ENCODE results near the gene TNFSF18. TPM values are rescaled to one million over a fixed set of nuclear protein-coding genes. Genes with fewer than 3 reads are reported as not detected.

The TNFSF18 gene
- total and polyA plus RNA-seq, 3 experiments from 2014 or later: not detected

GRCh38 chr1:173024543-173024942 is 26.2 kb downstream of the TNFSF18 start:
- no peaks in the 10 kb centered on the region for H3K36me3 ChIP-seq (ENCODE audit: insufficient read depth, low read length)
- H3K27me3 ChIP-seq (ENCODE audit: insufficient read depth, low read length, poor library complexity, severe bottlenecking): no peaks in the 10 kb centered on the region
- Mint-ChIP-seq H3K36me3 (no peaks in the 10 kb centered on the region), H3K27ac (no peak overlapping the region), H3K4me3 (no peak overlapping the region), H3K4me1 (no peaks in the 10 kb centered on the region), H3K27me3 (peaks cover 0 to 1% of the 10 kb centered on the region in 2 donors), H3K9me3 (no peaks in the 10 kb centered on the region)
- no peak overlapping the region for H3K27ac ChIP-seq (ENCODE audit: low read depth, low read length)
- ChIA-PET CTCF (no interaction called here), POLR2A (no interaction called here)
- H3K4me3 ChIP-seq (ENCODE audit: low read length): no peak overlapping the region
- no peaks in the 10 kb centered on the region for H3K9me3 ChIP-seq (ENCODE audit: low read length)
- no peaks in the 10 kb centered on the region for H3K4me1 ChIP-seq (ENCODE audit: insufficient read depth, low read length)
- no peak for DNase-seq

DNA sequence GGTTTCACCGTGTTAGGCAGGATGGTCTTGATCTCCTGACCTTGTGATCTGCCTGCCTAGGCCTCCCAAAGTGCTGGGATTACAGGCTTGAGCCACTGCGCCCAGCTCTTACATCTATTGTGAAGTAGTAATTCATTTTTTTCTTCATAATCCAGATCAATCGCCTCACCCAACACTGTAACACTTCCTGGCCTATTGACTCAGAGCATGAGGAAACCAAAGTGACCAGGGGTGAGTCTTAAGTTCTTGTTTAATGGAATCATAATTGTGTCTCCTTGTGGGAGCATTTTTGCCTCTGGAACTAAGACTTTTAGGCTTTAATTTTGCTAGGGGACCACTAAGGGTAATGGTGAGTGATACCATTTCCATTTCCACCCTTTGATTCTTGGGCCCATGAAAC is 27.4 kb downstream of the TNFSF18 start:
- H3K4me3 ChIP-seq (ENCODE audit: low read length): no peak overlapping the region
- H3K36me3 ChIP-seq (ENCODE audit: insufficient read depth, low read length): no peaks in the 10 kb centered on the region
- H3K4me1 ChIP-seq (ENCODE audit: insufficient read depth, low read length): no peaks in the 10 kb centered on the region
- Mint-ChIP-seq H3K27ac (no peak overlapping the region), H3K27me3 (peaks cover 0 to 1% of the 10 kb centered on the region in 2 donors), H3K36me3 (no peaks in the 10 kb centered on the region), H3K4me3 (no peak overlapping the region), H3K9me3 (no peaks in the 10 kb centered on the region), H3K4me1 (peaks cover 0 to 2% (median 0%) of the 10 kb centered on the region in 3 donors)
- H3K9me3 ChIP-seq (ENCODE audit: low read length): no peaks in the 10 kb centered on the region
- no peak for DNase-seq
- POLR2A ChIA-PET: no interaction called here
- CTCF ChIA-PET: no interaction called here
- no peak overlapping the region for H3K27ac ChIP-seq (ENCODE audit: low read depth, low read length)
- H3K27me3 ChIP-seq (ENCODE audit: insufficient read depth, low read length, poor library complexity, severe bottlenecking): no peaks in the 10 kb centered on the region

DNA sequence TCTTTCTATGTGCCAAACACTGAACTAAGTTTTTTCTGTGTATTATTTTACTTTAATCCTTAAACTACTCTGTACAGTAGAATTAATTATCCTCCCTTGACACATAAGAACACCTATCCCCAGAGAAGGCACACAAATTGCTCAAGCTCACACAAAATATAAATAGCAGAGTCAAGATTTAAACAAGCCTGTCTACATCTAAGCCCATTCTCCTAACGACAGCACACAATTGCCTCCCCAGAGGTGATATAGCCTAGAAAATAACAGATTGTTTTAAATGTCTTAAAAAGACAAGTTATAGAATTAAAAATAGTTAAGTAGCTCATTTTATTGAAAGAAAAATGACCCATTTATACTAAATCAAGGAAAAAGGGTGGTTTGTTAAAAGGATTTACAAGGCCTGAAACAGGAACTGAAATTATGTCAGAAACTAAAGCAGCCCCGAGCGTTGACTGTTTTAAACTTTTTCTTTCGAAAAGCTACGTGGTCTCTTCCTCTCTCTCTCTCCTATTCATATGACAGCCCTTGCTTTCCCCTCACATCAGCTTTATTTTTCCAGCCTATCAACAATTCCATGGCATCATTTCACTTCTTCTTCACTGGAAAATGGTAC is 30.5 kb downstream of the TNFSF18 start:
- DNase-seq: no peak
- H3K27ac ChIP-seq (ENCODE audit: low read depth, low read length): no peak overlapping the region
- H3K27me3 ChIP-seq (ENCODE audit: insufficient read depth, low read length, poor library complexity, severe bottlenecking): no peaks in the 10 kb centered on the region
- H3K4me3 ChIP-seq (ENCODE audit: low read length): no peak overlapping the region
- H3K9me3 Mint-ChIP-seq: no peaks in the 10 kb centered on the region
- no peaks in the 10 kb centered on the region for H3K9me3 ChIP-seq (ENCODE audit: low read length)
- ChIA-PET POLR2A (no interaction called here), CTCF (no interaction called here)
- H3K4me3 Mint-ChIP-seq: no peak overlapping the region
- H3K36me3 Mint-ChIP-seq: no peaks in the 10 kb centered on the region
- no peaks in the 10 kb centered on the region for H3K36me3 ChIP-seq (ENCODE audit: insufficient read depth, low read length)
- no peaks in the 10 kb centered on the region for H3K4me1 ChIP-seq (ENCODE audit: insufficient read depth, low read length)
- peak overlapping the region in 1 of 8 donors; percentile 2 for H3K27ac Mint-ChIP-seq
- H3K4me1 Mint-ChIP-seq: peaks cover 4 to 9% (median 8%) of the 10 kb centered on the region in 3 donors
- H3K27me3 Mint-ChIP-seq: no peaks in the 10 kb centered on the region

- Histone ChIP-seq H3K4me3 (ENCODE audit: low read length) (no peak overlapping the region), H3K36me3 (ENCODE audit: insufficient read depth, low read length) (no peaks in the 10 kb centered on the region), H3K4me1 (ENCODE audit: insufficient read depth, low read length) (no peaks in the 10 kb centered on the region), H3K27ac (ENCODE audit: low read depth, low read length) (no peak overlapping the region), H3K27me3 (ENCODE audit: insufficient read depth, low read length, poor library complexity, severe bottlenecking) (no peaks in the 10 kb centered on the region), H3K9me3 (ENCODE audit: low read length) (no peaks in the 10 kb centered on the region)
- H3K36me3 Mint-ChIP-seq: no peaks in the 10 kb centered on the region
- ChIA-PET CTCF (no interaction called here), POLR2A (no interaction called here)
- no peak for DNase-seq
- no peaks in the 10 kb centered on the region for H3K9me3 Mint-ChIP-seq
- peak overlapping the region in 1 of 8 donors; percentile 20 for H3K27ac Mint-ChIP-seq
- no peak overlapping the region for H3K4me3 Mint-ChIP-seq
- H3K27me3 Mint-ChIP-seq: no peaks in the 10 kb centered on the region
- peaks cover 4 to 9% (median 8%) of the 10 kb centered on the region in 3 donors for H3K4me1 Mint-ChIP-seq
Measured at GRCh38 chr1:173017792-173018191, 32.9 kb downstream of the TNFSF18 start.

DNA sequence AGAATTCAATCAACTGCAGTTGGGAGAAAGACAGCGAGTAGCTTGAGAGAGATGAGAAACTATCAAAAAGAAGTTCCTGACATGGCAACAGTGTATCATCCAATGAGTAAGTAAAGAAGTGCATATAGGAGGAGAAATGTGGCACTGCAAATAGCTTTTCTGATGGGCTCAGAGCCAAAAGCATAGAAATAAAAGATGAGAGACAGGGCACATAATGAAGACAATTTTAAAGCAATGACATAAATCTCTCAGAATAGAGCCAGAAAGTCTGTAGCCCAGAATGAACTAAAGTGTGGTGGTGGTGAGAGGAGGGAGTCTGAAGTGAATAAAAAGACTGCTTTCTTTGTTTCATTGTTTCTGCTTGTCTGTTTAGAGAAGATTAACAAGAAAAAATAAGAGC is 34.3 kb downstream of the TNFSF18 start:
- no peaks in the 10 kb centered on the region for H3K27me3 ChIP-seq (ENCODE audit: insufficient read depth, low read length, poor library complexity, severe bottlenecking)
- no peak overlapping the region for H3K27ac Mint-ChIP-seq
- no peaks in the 10 kb centered on the region for H3K36me3 Mint-ChIP-seq
- no peaks in the 10 kb centered on the region for H3K4me1 ChIP-seq (ENCODE audit: insufficient read depth, low read length)
- no peaks in the 10 kb centered on the region for H3K9me3 ChIP-seq (ENCODE audit: low read length)
- peaks cover 4 to 9% (median 8%) of the 10 kb centered on the region in 3 donors for H3K4me1 Mint-ChIP-seq
- no peaks in the 10 kb centered on the region for H3K9me3 Mint-ChIP-seq
- no peak for DNase-seq
- H3K27me3 Mint-ChIP-seq: peaks cover 0 to under 1% of the 10 kb centered on the region in 2 donors
- no peak overlapping the region for H3K4me3 Mint-ChIP-seq
- CTCF ChIA-PET: no interaction called here
- no peak overlapping the region for H3K4me3 ChIP-seq (ENCODE audit: low read length)
- no peak overlapping the region for H3K27ac ChIP-seq (ENCODE audit: low read depth, low read length)
- no peaks in the 10 kb centered on the region for H3K36me3 ChIP-seq (ENCODE audit: insufficient read depth, low read length)
- POLR2A ChIA-PET: no interaction called here

DNA sequence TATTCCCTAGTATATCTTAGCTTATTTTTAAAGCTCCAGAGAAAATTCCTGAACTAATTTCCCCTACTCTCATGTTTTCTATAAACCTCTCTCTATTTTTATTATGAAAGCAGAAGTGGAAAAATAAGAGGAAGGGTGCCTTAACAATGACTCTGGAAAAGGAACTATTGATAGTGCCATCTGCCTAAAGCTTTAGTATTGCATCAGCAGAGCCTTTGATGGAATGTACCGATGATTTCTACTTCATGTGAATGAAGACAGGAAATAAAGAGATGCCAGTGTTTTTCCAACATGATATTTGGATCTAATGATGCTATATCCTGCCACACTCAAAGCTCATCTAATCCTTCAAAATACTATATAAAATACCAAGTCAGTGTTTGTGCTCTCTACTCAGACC is 35.1 kb downstream of the TNFSF18 start:
- Histone ChIP-seq H3K4me1 (ENCODE audit: insufficient read depth, low read length) (no peaks in the 10 kb centered on the region), H3K4me3 (ENCODE audit: low read length) (no peak overlapping the region), H3K27me3 (ENCODE audit: insufficient read depth, low read length, poor library complexity, severe bottlenecking) (no peaks in the 10 kb centered on the region), H3K27ac (ENCODE audit: low read depth, low read length) (no peak overlapping the region), H3K9me3 (ENCODE audit: low read length) (no peaks in the 10 kb centered on the region), H3K36me3 (ENCODE audit: insufficient read depth, low read length) (no peaks in the 10 kb centered on the region)
- H3K27ac Mint-ChIP-seq: no peak overlapping the region
- peaks cover 0 to 3% of the 10 kb centered on the region in 2 donors for H3K27me3 Mint-ChIP-seq
- no peak for DNase-seq
- H3K4me1 Mint-ChIP-seq: peaks cover 4 to 9% (median 8%) of the 10 kb centered on the region in 3 donors
- H3K4me3 Mint-ChIP-seq: no peak overlapping the region
- H3K36me3 Mint-ChIP-seq: no peaks in the 10 kb centered on the region
- POLR2A ChIA-PET: no interaction called here
- CTCF ChIA-PET: no interaction called here
- H3K9me3 Mint-ChIP-seq: no peaks in the 10 kb centered on the region

DNA sequence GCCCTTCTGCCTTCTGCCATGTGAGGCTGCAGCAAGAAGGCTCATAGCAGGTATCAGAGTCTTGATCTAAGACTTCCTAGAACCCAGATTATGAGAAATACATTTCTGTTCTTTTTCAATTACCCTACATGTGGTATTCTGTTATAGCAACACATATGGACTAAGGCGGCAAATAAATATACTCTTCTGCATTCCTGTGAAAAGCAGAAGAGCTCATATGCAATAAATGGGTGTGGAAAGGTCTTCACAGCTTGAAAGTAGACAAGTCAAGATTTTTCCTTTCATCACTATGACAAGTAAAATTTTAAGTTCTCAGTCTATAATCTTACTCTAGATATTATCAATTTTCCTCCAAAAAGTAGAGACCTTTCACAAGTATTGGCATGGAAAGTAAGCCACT is 36.6 kb downstream of the TNFSF18 start:
- CTCF ChIA-PET: no interaction called here
- DNase-seq: no peak
- Mint-ChIP-seq H3K4me3 (no peak overlapping the region), H3K4me1 (peaks cover 4 to 9% (median 8%) of the 10 kb centered on the region in 3 donors), H3K27me3 (peaks cover 0 to 3% of the 10 kb centered on the region in 2 donors), H3K9me3 (no peaks in the 10 kb centered on the region), H3K27ac (no peak overlapping the region), H3K36me3 (peaks cover 0 to under 1% (median 0%) of the 10 kb centered on the region in 3 donors)
- Histone ChIP-seq H3K4me1 (ENCODE audit: insufficient read depth, low read length) (no peaks in the 10 kb centered on the region), H3K27ac (ENCODE audit: low read depth, low read length) (no peak overlapping the region), H3K4me3 (ENCODE audit: low read length) (no peak overlapping the region), H3K27me3 (ENCODE audit: insufficient read depth, low read length, poor library complexity, severe bottlenecking) (no peaks in the 10 kb centered on the region), H3K9me3 (ENCODE audit: low read length) (no peaks in the 10 kb centered on the region), H3K36me3 (ENCODE audit: insufficient read depth, low read length) (no peaks in the 10 kb centered on the region)
- POLR2A ChIA-PET: no interaction called here

DNA sequence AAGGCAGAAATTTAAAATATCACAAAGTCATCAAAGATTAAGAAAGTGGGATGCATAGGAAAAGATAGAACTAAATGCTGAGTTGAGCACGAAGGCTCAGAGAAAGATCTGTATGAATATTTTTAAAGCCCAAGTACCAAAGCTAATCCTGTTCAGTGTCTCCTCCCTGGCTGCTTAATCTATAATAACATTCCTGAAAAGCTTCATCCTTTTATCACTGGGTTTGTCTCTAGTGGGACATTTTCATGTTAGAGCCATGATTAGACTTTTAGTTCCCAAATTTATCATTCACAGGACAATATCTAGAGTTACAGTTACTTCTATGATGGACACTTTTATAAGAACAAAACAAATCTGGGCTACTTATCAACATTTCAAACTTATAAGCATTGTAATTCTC is 38.6 kb downstream of the TNFSF18 start:
- Mint-ChIP-seq H3K4me3 (no peak overlapping the region), H3K27me3 (peaks cover 0 to 3% of the 10 kb centered on the region in 2 donors), H3K27ac (no peak overlapping the region), H3K4me1 (no peaks in the 10 kb centered on the region), H3K36me3 (peaks cover 0 to 13% (median 0%) of the 10 kb centered on the region in 3 donors), H3K9me3 (peaks cover 0 to 6% (median 0%) of the 10 kb centered on the region in 5 donors)
- CTCF ChIA-PET: no interaction called here
- Histone ChIP-seq H3K4me1 (ENCODE audit: insufficient read depth, low read length) (no peaks in the 10 kb centered on the region), H3K36me3 (ENCODE audit: insufficient read depth, low read length) (no peaks in the 10 kb centered on the region), H3K4me3 (ENCODE audit: low read length) (no peak overlapping the region), H3K27me3 (ENCODE audit: insufficient read depth, low read length, poor library complexity, severe bottlenecking) (no peaks in the 10 kb centered on the region), H3K9me3 (ENCODE audit: low read length) (no peaks in the 10 kb centered on the region), H3K27ac (ENCODE audit: low read depth, low read length) (no peak overlapping the region)
- DNase-seq: no peak
- POLR2A ChIA-PET: no interaction called here
